Activated CD8-positive, alpha-beta memory T cell treated with anti-CD3 and anti-CD28 coated beads for 36 hours (primary cell): ENCODE measurements around the gene NIPAL1. TPM values are rescaled to one million over a fixed set of nuclear protein-coding genes. Genes with fewer than 3 reads are reported as not detected.

Experiments used
- CTCF ChIA-PET: fragments of 350-600 bp; sonication (Branson Sonifier 250); formaldehyde crosslinking; loops from one replicate; lab custom pipeline; 2021; ENCODE audit warnings: antibody characterized with exemption; lab: Charles Lee
- POLR2A ChIA-PET: fragments of 350-600 bp; sonication (Branson Sonifier 250); formaldehyde crosslinking; loops from one replicate; lab custom pipeline; 2021; ENCODE audit warnings: antibody characterized with exemption; lab: Charles Lee
- total RNA-seq, 2 experiments: library from RNA; stranded (reverse); gene quantifications; one replicate each; pipeline ENCODE4 v1.2.3, GENCODE V29; 2021

NIPAL1 gene
- total RNA-seq, 2 experiments from 2014 or later, result 0.82 to 1.2 TPM

GRCh38 chr4:48022192-48022799, 5.7 kb downstream of the NIPAL1 start:
- ChIA-PET POLR2A (no interaction called here), CTCF (no interaction called here)

DNA sequence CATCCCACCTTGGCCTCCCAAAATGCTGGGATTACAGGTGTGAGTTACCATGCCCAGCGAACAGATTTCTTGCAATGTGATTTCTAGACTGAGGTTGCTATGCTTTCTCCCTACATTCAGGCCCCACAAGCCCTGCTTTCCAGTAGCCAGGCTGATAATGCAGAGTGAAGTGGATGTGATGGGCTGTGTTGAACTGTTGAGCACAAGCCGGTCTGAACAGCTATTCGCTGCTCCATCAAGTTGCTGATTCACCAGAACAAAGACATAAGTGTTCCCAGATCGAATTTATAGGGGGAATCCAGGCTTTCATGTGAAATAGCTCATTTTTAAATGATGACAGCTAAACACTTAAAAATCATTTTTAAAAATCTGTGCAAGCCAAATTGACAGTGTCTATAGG, 8.0 kb downstream of the NIPAL1 start:
- ChIA-PET CTCF (no interaction called here), POLR2A (no interaction called here)

GRCh38 chr4:48025005-48025404, 8.4 kb downstream of the NIPAL1 start:
- ChIA-PET CTCF (no interaction called here), POLR2A (no interaction called here)

DNA sequence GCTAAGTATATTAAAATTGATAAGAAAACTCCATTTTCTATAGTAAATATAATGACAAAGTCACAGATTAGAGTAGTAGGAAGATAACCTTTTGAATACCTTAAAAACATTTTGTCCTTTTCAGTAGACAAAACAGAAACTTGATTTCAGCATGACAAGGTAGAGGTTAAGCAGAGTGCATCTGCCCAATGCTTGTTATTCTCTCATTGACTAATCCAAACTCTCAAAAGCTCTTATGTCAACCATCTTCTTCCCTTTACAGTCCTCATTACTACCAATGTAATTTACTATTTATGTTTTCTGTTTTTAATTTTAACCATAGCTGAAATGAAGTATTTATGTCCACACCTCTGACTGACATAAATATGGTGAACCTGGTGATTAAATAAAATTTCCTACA, 11.1 kb downstream of the NIPAL1 start:
- POLR2A ChIA-PET, result interaction anchor here (0.5 kb wide), 1 partner anchor 275 kb away, joined by 6 read pairs; no protein-coding TSS in a partner anchor

GRCh38 chr4:48028696-48029095, 12.1 kb downstream of the NIPAL1 start:
- POLR2A ChIA-PET, result no interaction called here
- CTCF ChIA-PET, result no interaction called here

More for the DNA sequence above, 11.1 kb downstream of the NIPAL1 start:
- CTCF ChIA-PET, result no interaction called here

DNA sequence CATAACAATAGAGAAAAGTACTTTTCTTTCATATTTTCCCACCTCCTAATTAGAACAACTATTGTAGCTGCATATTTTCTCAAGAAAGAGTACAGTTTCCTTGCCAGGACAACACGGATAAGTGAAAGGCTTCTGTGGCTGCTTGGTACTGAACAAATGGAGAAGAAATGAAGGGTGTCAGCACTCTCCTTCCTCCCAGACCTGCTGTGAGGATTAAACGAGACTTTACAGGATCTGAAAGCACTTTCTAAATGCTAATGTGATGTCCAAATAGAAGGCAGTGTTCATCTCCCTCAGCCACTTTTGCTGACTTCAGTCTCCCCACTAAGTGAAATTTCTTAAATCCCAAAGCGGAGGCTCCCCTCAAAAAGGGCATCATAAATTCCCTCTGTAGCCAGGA, 13.9 kb downstream of the NIPAL1 start:
- ChIA-PET POLR2A (no interaction called here), CTCF (no interaction called here)

DNA sequence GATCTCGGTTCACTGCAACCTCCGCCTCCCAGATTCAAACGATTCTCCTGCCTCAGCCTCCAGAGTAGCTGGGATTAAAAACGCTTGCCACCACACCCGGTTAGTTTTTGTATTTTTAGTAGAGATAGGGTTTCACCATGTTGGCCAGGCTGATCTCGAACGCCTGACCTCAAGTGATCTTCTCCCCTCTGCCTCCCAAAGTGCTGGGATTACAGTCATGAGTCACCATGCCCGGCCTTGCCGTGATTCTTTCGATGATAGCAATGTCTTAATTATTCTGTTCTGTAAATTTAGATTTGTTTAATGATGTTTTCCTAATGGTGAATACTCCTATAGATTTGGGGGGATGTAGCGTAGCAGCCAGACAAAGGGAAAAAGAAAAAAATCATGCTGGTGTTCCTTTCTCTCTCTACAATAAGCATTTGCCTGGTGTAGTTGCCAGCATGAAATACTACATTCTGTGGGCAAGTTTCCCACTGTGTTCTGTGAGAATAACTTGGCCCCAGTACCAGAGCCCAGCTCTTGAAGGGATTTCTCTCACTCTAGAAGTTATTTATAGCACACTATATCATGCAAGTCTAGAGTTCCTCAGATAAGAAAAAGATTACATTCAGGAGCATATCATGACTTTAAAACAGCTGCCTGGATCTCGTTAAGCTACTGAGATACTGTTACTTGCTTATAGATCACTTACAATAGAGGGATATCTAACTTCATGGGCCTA, 15.4 kb downstream of the NIPAL1 start:
- ChIA-PET CTCF (no interaction called here), POLR2A (no interaction called here)

DNA sequence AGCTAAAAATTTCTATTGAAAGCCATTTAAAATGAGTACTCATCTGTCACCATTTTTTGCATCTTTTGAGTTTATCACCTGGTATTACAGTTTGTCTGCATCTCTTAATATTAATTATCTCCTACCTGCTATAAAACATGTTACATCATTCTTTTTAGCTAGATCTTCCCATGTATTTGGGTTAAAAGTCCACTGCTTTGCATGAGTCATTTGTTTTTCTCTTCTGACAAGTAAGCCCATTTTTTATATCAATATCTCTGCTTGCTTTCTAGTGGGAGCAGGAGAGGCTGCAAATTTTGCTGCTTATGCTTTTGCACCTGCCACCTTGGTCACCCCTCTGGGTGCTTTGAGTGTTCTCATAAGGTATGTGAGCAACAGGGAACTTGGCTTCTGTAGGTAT, 16.1 kb downstream of the NIPAL1 start:
- CTCF ChIA-PET, result no interaction called here
- POLR2A ChIA-PET, result no interaction called here

- ChIA-PET POLR2A (interaction anchor here (1.2 kb wide), 1 partner anchor 14 kb away, joined by 3 read pairs; no protein-coding TSS in a partner anchor), CTCF (interaction anchor here (1.9 to 2.1 kb wide), 2 partner anchors 11 to 14 kb away, joined by 6 to 13 read pairs; no protein-coding TSS in a partner anchor)
Measured at GRCh38 chr4:48033412-48033811, 16.8 kb downstream of the NIPAL1 start.

GRCh38 chr4:48033825-48034413, 17.3 kb downstream of the NIPAL1 start:
- ChIA-PET CTCF (interaction anchor here (1.1 to 2.1 kb wide), 5 partner anchors 11 to 62 kb away, joined by 3 to 13 read pairs (median 5); no protein-coding TSS in a partner anchor), POLR2A (interaction anchor here (1.2 kb wide), 1 partner anchor 15 kb away, joined by 3 read pairs; no protein-coding TSS in a partner anchor)

GRCh38 chr4:48035952-48036351, 19.4 kb downstream of the NIPAL1 start:
- CTCF ChIA-PET, result interaction anchor here (1.0 to 2.1 kb wide), 4 partner anchors 11 to 94 kb away, joined by 3 to 8 read pairs (median 6); no protein-coding TSS in a partner anchor
- POLR2A ChIA-PET, result interaction anchor here (0.9 to 2.5 kb wide), 3 partner anchors 11 to 96 kb away, joined by 3 to 14 read pairs (median 3); no protein-coding TSS in a partner anchor

DNA sequence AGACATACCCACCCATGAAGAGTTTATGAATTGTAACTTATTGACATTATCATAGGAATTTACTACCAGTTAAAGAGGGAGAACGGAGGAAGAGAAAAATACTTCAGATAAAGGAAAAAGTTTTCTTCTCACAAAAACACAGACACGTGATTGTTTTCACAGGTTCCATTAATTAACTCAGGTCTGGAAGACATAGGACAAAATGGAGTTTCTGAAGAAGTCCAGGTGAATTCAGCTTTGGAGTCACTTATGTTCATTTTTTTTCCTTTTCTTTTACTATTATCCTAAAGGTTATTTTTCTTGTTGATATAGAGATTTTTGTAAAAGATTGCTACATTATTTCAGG, 20.5 kb downstream of the NIPAL1 start:
- POLR2A ChIA-PET, result interaction anchor here (2.5 kb wide), 1 partner anchor 10 kb away, joined by 14 read pairs; no protein-coding TSS in a partner anchor
- CTCF ChIA-PET, result interaction anchor here (1.8 kb wide), 1 partner anchor 19 kb away, joined by 5 read pairs; no protein-coding TSS in a partner anchor

GRCh38 chr4:48038666-48039065, 22.1 kb downstream of the NIPAL1 start:
- ChIA-PET POLR2A (no interaction called here), CTCF (interaction anchor here (1.8 kb wide), 1 partner anchor 20 kb away, joined by 5 read pairs; no protein-coding TSS in a partner anchor)

DNA sequence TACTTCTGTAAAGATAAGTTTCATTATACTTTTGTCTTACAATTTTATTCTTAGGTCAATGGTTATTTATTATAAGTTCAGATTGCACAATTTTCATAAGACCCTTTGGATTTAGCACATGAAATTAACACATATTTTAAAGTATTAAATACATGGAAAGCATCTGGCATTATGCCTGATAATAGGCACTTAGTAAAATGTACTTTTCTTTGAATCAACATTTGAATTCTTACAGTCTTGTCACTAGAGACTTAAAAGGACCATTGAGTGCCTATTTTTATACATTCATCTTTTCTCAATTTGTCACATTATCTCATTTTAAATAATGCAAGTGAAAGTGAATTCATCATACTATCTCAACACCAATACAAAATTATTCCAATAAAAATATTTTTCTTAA, 23.0 kb downstream of the NIPAL1 start:
- POLR2A ChIA-PET, result no interaction called here
- CTCF ChIA-PET, result no interaction called here

GRCh38 chr4:48041535-48042137, 25.1 kb downstream of the NIPAL1 start:
- POLR2A ChIA-PET, result no interaction called here

GRCh38 chr4:48042979-48043461, 26.4 kb downstream of the NIPAL1 start:
- ChIA-PET CTCF (no interaction called here), POLR2A (no interaction called here)

More at GRCh38 chr4:48041535-48042137, 25.1 kb downstream of the NIPAL1 start:
- CTCF ChIA-PET, result interaction anchor here (0.6 to 0.9 kb wide), 2 partner anchors 45 to 567 kb away, joined by 3 read pairs; no protein-coding TSS in a partner anchor

DNA sequence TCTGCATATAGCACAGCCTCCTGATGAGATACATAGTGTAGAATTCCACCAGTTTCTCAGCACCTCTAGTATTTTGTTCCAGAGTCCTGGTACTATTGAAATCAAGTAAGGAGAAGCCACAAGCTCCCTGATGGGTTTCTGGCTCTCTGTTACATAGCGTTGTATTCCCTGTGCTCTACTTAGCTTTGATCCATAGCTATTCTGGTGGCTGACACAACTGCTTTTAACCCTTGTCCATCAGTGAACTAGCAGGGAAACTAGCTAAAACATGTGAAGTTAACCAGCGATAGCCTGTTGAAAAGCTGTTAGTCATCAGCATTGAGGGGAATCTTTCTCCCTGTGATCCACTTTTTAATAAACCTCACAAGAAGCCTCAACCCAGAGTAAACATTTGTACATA, 26.9 kb downstream of the NIPAL1 start:
- POLR2A ChIA-PET, result interaction anchor here (0.6 kb wide), 1 partner anchor 583 kb away, joined by 3 read pairs; no protein-coding TSS in a partner anchor
- CTCF ChIA-PET, result no interaction called here

- ChIA-PET POLR2A (no interaction called here), CTCF (interaction anchor here (1.6 kb wide), 1 partner anchor 10 kb away, joined by 6 read pairs; no protein-coding TSS in a partner anchor)
Measured at GRCh38 chr4:48044298-48044697, 27.7 kb downstream of the NIPAL1 start.

DNA sequence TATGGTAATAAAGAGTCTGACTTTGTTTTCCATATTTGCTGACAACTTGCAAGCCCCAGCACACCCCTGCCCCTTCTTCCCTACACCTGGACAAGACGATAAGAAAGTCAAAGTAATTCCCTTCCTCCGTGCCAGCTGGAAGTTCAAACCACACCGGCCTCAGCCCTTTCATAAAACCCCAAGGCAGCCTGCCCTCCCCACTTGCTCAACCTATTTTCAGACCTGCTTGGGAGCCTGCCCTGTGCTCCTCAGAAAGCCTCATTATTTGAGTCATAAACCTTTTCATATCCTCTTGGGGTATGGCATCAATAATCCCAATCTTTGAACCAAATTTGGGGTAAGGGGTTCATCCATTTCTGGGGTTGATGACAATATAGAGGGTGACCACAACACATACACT, 29.5 kb downstream of the NIPAL1 start:
- ChIA-PET CTCF (interaction anchor here (1.5 to 1.7 kb wide), 2 partner anchors 10 to 28 kb away, joined by 3 to 8 read pairs; no protein-coding TSS in a partner anchor), POLR2A (interaction anchor here (3.2 kb wide), 1 partner anchor 10 kb away, joined by 14 read pairs; no protein-coding TSS in a partner anchor)
